D721Med (cell line): ENCODE measurements around the gene LDLRAD4.

Experiments
- DNase-seq: peaks from one replicate; pipeline ENCODE4 v3.0.0; 2011; ENCODE audit warnings: low spot score; ENCODE audit not compliant: insufficient read length
- FAIRE-seq: peaks from 2 replicates; lab custom pipeline; 2011; peaks lifted over from hg19 to GRCh38; lab: Jason Lieb, UNC
- CTCF ChIP-seq: IDR thresholded peaks from 2 replicates; pipeline ENCODE4 v1.5.1; 2012; ENCODE audit warnings: mild to moderate bottlenecking, control low read depth; ENCODE audit not compliant: insufficient read depth; ENCODE audit errors: missing control alignments

The LDLRAD4 gene

GRCh38 chr18:13309748-13310670 lies 91.4 kb downstream of the LDLRAD4 start:
- TF ChIP-seq CTCF: no peak
- DNase-seq: no peak
- FAIRE-seq: no peak

- FAIRE-seq (no peak), DNase-seq (no peak)
- no peak for TF ChIP-seq CTCF
These were observed 92.6 kb downstream of the LDLRAD4 start for GRCh38 chr18:13311193-13311592.

- no peak for FAIRE-seq
- no peak for DNase-seq
- TF ChIP-seq CTCF: no peak
These were observed 94.0 kb downstream of the LDLRAD4 start for GRCh38 chr18:13312515-13312914.

GRCh38 chr18:13313006-13313686 lies 94.6 kb downstream of the LDLRAD4 start:
- no peak for FAIRE-seq
- TF ChIP-seq CTCF: no peak
- no peak for DNase-seq

GRCh38 chr18:13315000-13315399 lies 96.4 kb downstream of the LDLRAD4 start:
- no peak for DNase-seq
- TF ChIP-seq CTCF: no peak
- no peak for FAIRE-seq

- no peak for TF ChIP-seq CTCF
- no peak for FAIRE-seq
These were observed 97.5 kb downstream of the LDLRAD4 start for GRCh38 chr18:13316063-13316462.

More at GRCh38 chr18:13316063-13316462, 97.5 kb downstream of the LDLRAD4 start:
- DNase-seq: no peak
